ENCODE results near the gene CUTC. TPM values are rescaled to one million over a fixed set of nuclear protein-coding genes. Genes with fewer than 3 reads are reported as not detected.
"Not testable (repeated sequence)": the region's sequence is repeated elsewhere in the genome, so short reads cannot be mapped to it uniquely, and the experiment has no call there.

The CUTC gene
- total and polyA plus RNA-seq, 3 experiments from 2014 or later, result 26.7 to 49.9 (median 27.5) TPM

- peak overlapping the region; percentile 91 for H3K27ac ChIP-seq (ENCODE audit: low read depth, low read length)
- DNase-seq, result no peak
- H3K9me3 ChIP-seq (ENCODE audit: low read length), result no peaks in the 10 kb centered on the region
- Mint-ChIP-seq H3K4me3 (peak overlapping the region; percentile 97 to 100 (median 100)), H3K9me3 (no peaks in the 10 kb centered on the region), H3K36me3 (peaks cover 0 to 44% (median 7%) of the 10 kb centered on the region in 3 donors), H3K27ac (peak overlapping the region; percentile 90 to 100 (median 99)), H3K4me1 (peaks cover 40 to 57% (median 57%) of the 10 kb centered on the region in 3 donors), H3K27me3 (peaks cover 0 to 2% of the 10 kb centered on the region in 2 donors)
- ChIA-PET CTCF (interaction anchor here (0.9 to 1.6 kb wide), 2 partner anchors 11 to 112 kb away, joined by 3 to 6 read pairs; no protein-coding TSS in a partner anchor), POLR2A (interaction anchor here (0.6 to 1.8 kb wide), 6 partner anchors 9 to 301 kb away, joined by 3 to 17 read pairs (median 6); partner anchors contain the start of genes ENTPD7, GOT1 and SLC25A28)
- no peaks in the 10 kb centered on the region for H3K27me3 ChIP-seq (ENCODE audit: insufficient read depth, low read length, poor library complexity, severe bottlenecking)
- H3K4me1 ChIP-seq (ENCODE audit: insufficient read depth, low read length), result peaks cover 18% of the 10 kb centered on the region
- peak overlapping the region; percentile 98 for H3K4me3 ChIP-seq (ENCODE audit: low read length)
- no peaks in the 10 kb centered on the region for H3K36me3 ChIP-seq (ENCODE audit: insufficient read depth, low read length)
Measured at GRCh38 chr10:99731306-99732032, 565 bp upstream of the CUTC start.

DNA sequence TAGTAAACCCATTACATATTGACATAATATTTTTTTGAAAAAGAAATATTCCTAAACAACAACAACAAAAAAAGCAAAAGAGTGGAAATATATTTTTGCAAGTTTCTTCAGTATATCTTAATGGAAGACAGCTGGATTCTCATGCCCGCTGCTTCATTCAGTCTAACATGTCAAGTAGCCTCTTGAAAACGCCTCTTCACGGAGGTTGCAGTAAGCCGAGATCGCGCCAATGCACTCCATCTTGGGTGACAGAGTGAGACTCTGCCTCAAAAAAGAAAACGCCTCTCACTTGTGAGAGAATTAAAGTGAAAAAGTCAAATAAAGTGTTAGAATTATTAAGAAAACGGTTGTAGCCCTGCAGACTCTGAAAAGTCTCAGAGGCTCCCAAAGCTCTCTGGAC is 1.3 kb downstream of the CUTC start:
- H3K36me3 Mint-ChIP-seq, result peaks cover 7 to 46% (median 15%) of the 10 kb centered on the region in 3 donors
- H3K4me3 ChIP-seq (ENCODE audit: low read length), result no peak overlapping the region
- DNase-seq, result no peak
- peaks cover 0 to 2% of the 10 kb centered on the region in 2 donors for H3K27me3 Mint-ChIP-seq
- H3K27me3 ChIP-seq (ENCODE audit: insufficient read depth, low read length, poor library complexity, severe bottlenecking), result no peaks in the 10 kb centered on the region
- ChIA-PET CTCF (interaction anchor here (1.6 kb wide), 2 partner anchors 9 to 74 kb away, joined by 5 to 6 read pairs; partner anchors contain the start of gene ENTPD7), POLR2A (interaction anchor here (0.6 to 1.8 kb wide), 3 partner anchors 133 to 303 kb away, joined by 4 to 7 read pairs (median 6); partner anchors contain the start of gene GOT1)
- no peaks in the 10 kb centered on the region for H3K9me3 Mint-ChIP-seq
- no peaks in the 10 kb centered on the region for H3K9me3 ChIP-seq (ENCODE audit: low read length)
- no peak overlapping the region for H3K27ac ChIP-seq (ENCODE audit: low read depth, low read length)
- peaks cover 46 to 70% (median 68%) of the 10 kb centered on the region in 3 donors for H3K4me1 Mint-ChIP-seq
- H3K27ac Mint-ChIP-seq, result peak overlapping the region in 3 of 8 donors; percentile 17 to 89 (median 23)
- H3K4me1 ChIP-seq (ENCODE audit: insufficient read depth, low read length), result peaks cover 18% of the 10 kb centered on the region
- H3K4me3 Mint-ChIP-seq, result peak overlapping the region; percentile 61 to 100 (median 87)
- peaks cover 6% of the 10 kb centered on the region for H3K36me3 ChIP-seq (ENCODE audit: insufficient read depth, low read length)

DNA sequence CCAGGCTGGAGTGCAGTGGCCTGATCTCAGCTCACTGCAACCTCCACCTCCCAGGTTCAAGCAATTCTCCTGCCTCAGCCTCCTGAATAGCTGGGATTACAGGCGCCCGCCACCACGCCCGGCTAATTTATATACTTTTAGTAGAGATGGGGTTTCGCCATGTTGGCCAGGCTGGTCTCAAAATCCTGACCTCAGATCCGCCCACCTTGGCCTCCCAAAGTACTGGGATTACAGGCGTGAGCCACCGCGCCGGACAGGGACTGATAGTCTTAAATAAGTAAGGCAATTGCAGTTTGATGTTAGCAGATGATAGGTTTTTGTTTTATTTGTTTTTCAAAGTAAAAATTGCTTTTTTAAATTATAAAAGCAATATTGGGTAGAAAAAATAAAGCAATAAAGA is 2.1 kb downstream of the CUTC start:
- peaks cover 18% of the 10 kb centered on the region for H3K4me1 ChIP-seq (ENCODE audit: insufficient read depth, low read length)
- peaks cover 15 to 48% (median 16%) of the 10 kb centered on the region in 3 donors for H3K36me3 Mint-ChIP-seq
- H3K27me3 Mint-ChIP-seq; H3K36me3 ChIP-seq (ENCODE audit: insufficient read depth, low read length); H3K9me3 Mint-ChIP-seq; H3K27ac ChIP-seq (ENCODE audit: low read depth, low read length); H3K9me3 ChIP-seq (ENCODE audit: low read length); H3K4me3 ChIP-seq (ENCODE audit: low read length); DNase-seq; H3K27me3 ChIP-seq (ENCODE audit: insufficient read depth, low read length, poor library complexity, severe bottlenecking): not testable (repeated sequence)
- H3K4me3 Mint-ChIP-seq, result peak overlapping the region in 1 of 7 donors; percentile 87
- ChIA-PET CTCF (interaction anchor here (0.7 kb wide), 1 partner anchor 785 kb away, joined by 3 read pairs; no protein-coding TSS in a partner anchor), POLR2A (interaction anchor here (0.7 kb wide), 1 partner anchor 114 kb away, joined by 5 read pairs; the partner anchor contains the start of gene SLC25A28)
- H3K4me1 Mint-ChIP-seq, result peaks cover 49 to 77% (median 70%) of the 10 kb centered on the region in 3 donors
- H3K27ac Mint-ChIP-seq, result peak overlapping the region in 2 of 8 donors; percentile 38 to 89

DNA sequence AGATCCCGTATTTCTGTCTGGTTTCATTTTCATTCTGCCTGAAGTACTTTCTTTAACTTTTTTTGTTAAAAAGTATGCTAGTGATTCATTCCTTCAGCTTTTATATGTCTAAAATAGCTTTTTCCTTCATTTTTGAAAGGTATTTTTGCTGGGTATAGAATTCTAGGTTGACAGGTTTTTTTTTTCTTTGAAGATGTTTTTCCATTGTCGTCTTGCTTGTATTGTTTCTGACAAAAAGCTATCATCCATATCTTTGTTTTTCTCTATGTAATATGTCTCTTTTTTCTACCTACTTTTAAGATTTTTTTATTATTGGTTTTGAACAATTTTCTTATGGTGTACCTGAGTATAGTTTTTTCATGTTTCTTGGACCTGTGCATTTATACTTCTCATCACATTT is 8.2 kb downstream of the CUTC start:
- H3K27ac ChIP-seq (ENCODE audit: low read depth, low read length), result no peak overlapping the region
- H3K4me3 Mint-ChIP-seq, result no peak overlapping the region
- H3K36me3 ChIP-seq (ENCODE audit: insufficient read depth, low read length), result peaks cover 54% of the 10 kb centered on the region
- peaks cover 31 to 59% (median 57%) of the 10 kb centered on the region in 3 donors for H3K4me1 Mint-ChIP-seq
- H3K27me3 ChIP-seq (ENCODE audit: insufficient read depth, low read length, poor library complexity, severe bottlenecking), result no peaks in the 10 kb centered on the region
- peaks cover 9 to 17% (median 12%) of the 10 kb centered on the region in 5 donors for H3K9me3 Mint-ChIP-seq
- H3K4me1 ChIP-seq (ENCODE audit: insufficient read depth, low read length), result no peaks in the 10 kb centered on the region
- CTCF ChIA-PET, result no interaction called here
- POLR2A ChIA-PET, result interaction anchor here (1.0 kb wide), 1 partner anchor 8 kb away, joined by 3 read pairs; the partner anchor contains the start of genes COX15 and CUTC
- no peaks in the 10 kb centered on the region for H3K27me3 Mint-ChIP-seq
- no peak for DNase-seq
- peaks cover 48 to 91% (median 62%) of the 10 kb centered on the region in 3 donors for H3K36me3 Mint-ChIP-seq
- no peak overlapping the region for H3K4me3 ChIP-seq (ENCODE audit: low read length)
- H3K27ac Mint-ChIP-seq, result no peak overlapping the region
- H3K9me3 ChIP-seq (ENCODE audit: low read length), result peaks cover 10% of the 10 kb centered on the region

- Histone ChIP-seq H3K4me3 (ENCODE audit: low read length) (no peak overlapping the region), H3K9me3 (ENCODE audit: low read length) (peaks cover 10% of the 10 kb centered on the region), H3K36me3 (ENCODE audit: insufficient read depth, low read length) (peaks cover 54% of the 10 kb centered on the region), H3K4me1 (ENCODE audit: insufficient read depth, low read length) (no peaks in the 10 kb centered on the region), H3K27ac (ENCODE audit: low read depth, low read length) (no peak overlapping the region), H3K27me3 (ENCODE audit: insufficient read depth, low read length, poor library complexity, severe bottlenecking) (no peaks in the 10 kb centered on the region)
- Mint-ChIP-seq H3K36me3 (peaks cover 47 to 94% (median 62%) of the 10 kb centered on the region in 3 donors), H3K27ac (peak overlapping the region in 1 of 8 donors; percentile 47), H3K4me3 (no peak overlapping the region), H3K4me1 (peaks cover 27 to 52% (median 50%) of the 10 kb centered on the region in 3 donors), H3K9me3 (peaks cover 9 to 17% (median 12%) of the 10 kb centered on the region in 5 donors), H3K27me3 (no peaks in the 10 kb centered on the region)
- ChIA-PET POLR2A (no interaction called here), CTCF (no interaction called here)
- DNase-seq, result no peak
Measured at GRCh38 chr10:99740933-99741559, 9.0 kb downstream of the CUTC start.

DNA sequence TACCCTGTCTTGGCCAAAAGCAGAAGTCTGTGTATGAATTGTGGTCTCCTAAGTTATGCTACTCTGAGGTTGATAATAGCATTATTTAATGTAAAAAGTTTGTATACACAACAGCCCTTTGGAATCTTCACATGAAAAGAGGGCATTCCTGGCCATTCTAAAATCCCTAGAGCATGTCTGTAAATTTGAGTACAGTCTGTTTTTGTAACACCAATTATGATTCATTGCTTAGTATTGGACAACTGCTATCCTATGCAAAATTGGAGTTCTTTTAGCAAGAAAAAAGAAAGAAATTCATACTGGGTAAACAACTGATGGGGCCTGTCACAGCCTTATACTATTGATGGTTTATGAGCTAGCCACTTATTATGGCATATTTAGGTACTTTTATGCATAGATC is 10.2 kb downstream of the CUTC start:
- POLR2A ChIA-PET, result interaction anchor here (0.7 to 1.0 kb wide), 2 partner anchors 10 to 40 kb away, joined by 4 to 7 read pairs; partner anchors contain the start of genes COX15 and CUTC
- Mint-ChIP-seq H3K4me3 (no peak overlapping the region), H3K36me3 (peaks cover 44 to 91% (median 59%) of the 10 kb centered on the region in 3 donors), H3K4me1 (peaks cover 22 to 43% (median 42%) of the 10 kb centered on the region in 3 donors), H3K27me3 (no peaks in the 10 kb centered on the region), H3K27ac (no peak overlapping the region), H3K9me3 (peaks cover 9 to 17% (median 12%) of the 10 kb centered on the region in 5 donors)
- CTCF ChIA-PET, result interaction anchor here (2.0 kb wide), 1 partner anchor 10 kb away, joined by 6 read pairs; the partner anchor contains the start of genes COX15 and CUTC
- peaks cover 56% of the 10 kb centered on the region for H3K36me3 ChIP-seq (ENCODE audit: insufficient read depth, low read length)
- H3K4me1 ChIP-seq (ENCODE audit: insufficient read depth, low read length), result no peaks in the 10 kb centered on the region
- no peaks in the 10 kb centered on the region for H3K27me3 ChIP-seq (ENCODE audit: insufficient read depth, low read length, poor library complexity, severe bottlenecking)
- no peak for DNase-seq
- H3K9me3 ChIP-seq (ENCODE audit: low read length), result peaks cover 10% of the 10 kb centered on the region
- H3K27ac ChIP-seq (ENCODE audit: low read depth, low read length), result no peak overlapping the region
- H3K4me3 ChIP-seq (ENCODE audit: low read length), result no peak overlapping the region

GRCh38 chr10:99742701-99743100 is 10.7 kb downstream of the CUTC start:
- Histone ChIP-seq H3K4me3 (ENCODE audit: low read length) (no peak overlapping the region), H3K27ac (ENCODE audit: low read depth, low read length) (no peak overlapping the region), H3K4me1 (ENCODE audit: insufficient read depth, low read length) (no peaks in the 10 kb centered on the region), H3K9me3 (ENCODE audit: low read length) (peaks cover 10% of the 10 kb centered on the region), H3K27me3 (ENCODE audit: insufficient read depth, low read length, poor library complexity, severe bottlenecking) (no peaks in the 10 kb centered on the region), H3K36me3 (ENCODE audit: insufficient read depth, low read length) (peaks cover 56% of the 10 kb centered on the region)
- peaks cover 41 to 91% (median 56%) of the 10 kb centered on the region in 3 donors for H3K36me3 Mint-ChIP-seq
- CTCF ChIA-PET, result interaction anchor here (2.0 kb wide), 1 partner anchor 10 kb away, joined by 6 read pairs; the partner anchor contains the start of genes COX15 and CUTC
- DNase-seq, result no peak
- POLR2A ChIA-PET, result interaction anchor here (0.7 to 1.0 kb wide), 2 partner anchors 11 to 40 kb away, joined by 4 to 7 read pairs; partner anchors contain the start of genes COX15 and CUTC
- H3K9me3 Mint-ChIP-seq, result peaks cover 9 to 17% (median 12%) of the 10 kb centered on the region in 5 donors
- H3K4me1 Mint-ChIP-seq, result peaks cover 18 to 39% (median 37%) of the 10 kb centered on the region in 3 donors
- H3K27ac Mint-ChIP-seq, result no peak overlapping the region
- no peak overlapping the region for H3K4me3 Mint-ChIP-seq
- no peaks in the 10 kb centered on the region for H3K27me3 Mint-ChIP-seq
